ENCODE measurements around the gene MEG3.

GRCh38 chr14:100874051-100874410 lies 48.1 kb downstream of the MEG3 start:
- TF ChIP-seq CTCF (IDR thresholded peaks at IDR 0.05; ENCODE audit: insufficient read depth, low read length, poor library complexity, severe bottlenecking) = no peak
- TF ChIP-seq EZH2phosphoT487 (conservative IDR thresholded peaks at IDR 0.05; ENCODE audit: low read length) = no peak
